GM21381 (cell line): ENCODE results near the gene SLC1A4.

Source experiments
- ATAC-seq: cut with Tn5 transposase; IDR thresholded peaks from one replicate; pipeline ENCODE4 v1.9.1; 2021; ENCODE audit warnings: mild to moderate bottlenecking, moderate library complexity; ENCODE audit not compliant: unreplicated experiment

SLC1A4 gene

DNA sequence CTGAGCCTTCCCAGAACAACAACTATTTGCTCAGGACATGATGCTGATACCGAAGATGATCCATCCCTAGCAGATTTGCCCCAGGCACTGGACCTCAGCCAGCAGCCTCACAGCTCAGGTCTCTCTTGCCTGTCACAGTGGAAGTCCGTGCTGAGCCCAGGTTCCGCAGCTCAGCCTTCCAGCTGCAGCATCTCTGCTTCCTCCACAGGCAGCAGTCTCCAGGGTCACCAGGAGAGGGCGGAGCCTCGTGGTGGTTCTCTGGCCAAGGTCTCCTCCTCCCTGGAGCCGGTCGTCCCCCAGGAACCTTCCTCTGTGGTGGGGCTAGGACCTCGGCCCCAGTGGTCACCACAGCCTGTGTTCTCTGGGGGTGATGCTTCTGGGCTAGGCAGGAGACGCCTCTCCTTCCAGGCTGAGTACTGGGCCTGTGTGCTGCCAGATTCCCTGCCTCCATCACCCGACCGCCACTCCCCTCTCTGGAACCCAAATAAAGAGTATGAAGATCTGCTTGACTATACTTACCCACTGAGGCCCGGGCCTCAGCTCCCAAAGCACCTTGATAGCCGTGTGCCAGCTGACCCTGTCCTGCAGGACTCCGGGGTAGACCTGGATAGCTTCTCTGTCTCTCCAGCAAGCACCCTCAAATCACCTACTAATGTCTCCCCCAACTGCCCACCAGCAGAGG is 82.4 kb downstream of the SLC1A4 start:
- no peak for ATAC-seq

GRCh38 chr2:65072181-65072970 is 83.2 kb downstream of the SLC1A4 start:
- peak; percentile 62 for ATAC-seq
